ENCODE results near the gene TGFBRAP1.

DNA sequence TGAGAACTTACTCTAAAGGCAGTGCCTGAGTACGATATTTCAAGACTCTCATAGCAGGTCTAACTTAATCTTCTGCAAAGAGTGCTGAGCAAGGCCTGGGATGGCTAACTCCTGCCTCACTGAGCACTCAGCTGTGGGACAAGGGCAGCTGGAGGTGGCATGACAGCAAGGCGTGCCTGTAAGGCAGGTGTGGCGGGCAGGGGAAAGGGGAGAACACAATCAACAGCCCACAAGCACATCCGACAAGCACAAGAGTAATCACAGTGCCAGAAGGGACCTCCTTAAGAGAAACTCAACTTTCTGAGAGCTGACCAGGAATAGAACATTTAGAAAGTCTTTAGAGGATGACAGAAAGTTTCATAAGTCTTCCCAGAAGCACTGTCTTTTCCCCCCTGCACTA, 46.0 kb downstream of the TGFBRAP1 start:
- no peak for TF ChIP-seq EP300 (IDR thresholded peaks at IDR 0.05)
- no peak for TF ChIP-seq POLR2A (IDR thresholded peaks at IDR 0.05)
- no peak for TF ChIP-seq CTCF (IDR thresholded peaks at IDR 0.05)

Measured in stomach (tissue), 4 donors.